Measurements from ENCODE around the gene BCDIN3D. TPM values are rescaled to one million over a fixed set of nuclear protein-coding genes. Genes with fewer than 3 reads are reported as not detected.

The BCDIN3D gene
- polyA plus RNA-seq, 1 donor (not counting 4 experiments of a cell fraction or from before 2014, with no cell fraction given) = 3.7 TPM

GRCh38 chr12:49795654-49796105, 47.2 kb downstream of the BCDIN3D start:
- H3K79me2 ChIP-seq (ENCODE audit: control insufficient read depth, insufficient read depth, low read length) = no peaks in the 10 kb centered on the region
- no peak overlapping the region for H3K4me2 ChIP-seq (ENCODE audit: control insufficient read depth, extremely low read depth, insufficient read depth, low read depth, low read length)
- H3K36me3 ChIP-seq (ENCODE audit: control insufficient read depth in 2 of 2, extremely low read depth in 1 of 2, insufficient read depth in 2 of 2, low read length in 2 of 2) = peaks cover 10 to 46% of the 10 kb centered on the region in 2 experiments
- no peaks in the 10 kb centered on the region for H3K27me3 ChIP-seq (ENCODE audit: control insufficient read depth, extremely low read depth, insufficient read depth, low read length)
- H3K4me3 ChIP-seq (ENCODE audit: control insufficient read depth in 2 of 3, extremely low read depth in 1 of 3, insufficient read depth in 2 of 3, low read depth in 1 of 3, low read length in 3 of 3) = no peak overlapping the region
- H2AFZ ChIP-seq (ENCODE audit: control insufficient read depth, low read length) = no peak overlapping the region
- H3K9ac ChIP-seq (ENCODE audit: control insufficient read depth, extremely low read depth, insufficient read depth, low read length) = no peak overlapping the region
- no peaks in the 10 kb centered on the region for H3K4me1 ChIP-seq (ENCODE audit: control insufficient read depth, extremely low read depth, insufficient read depth, low read length)
- no peaks in the 10 kb centered on the region for H3K9me3 ChIP-seq (ENCODE audit: control insufficient read depth, low read depth, low read length)
- dilution Hi-C loops (cut with MboI; ENCODE audit: extremely low pct_ligation_motif_present, low sequenced_read_pairs) = no loop called here
- no peaks in the 10 kb centered on the region for H4K20me1 ChIP-seq (ENCODE audit: control insufficient read depth, extremely low read depth, insufficient read depth, low read length)
- H3K9me1 ChIP-seq (ENCODE audit: control insufficient read depth, extremely low read depth, insufficient read depth, low read length) = no peaks in the 10 kb centered on the region
- DNase-seq (ENCODE audit: low read depth, low spot score) = no peak
- no peak for FAIRE-seq
- TF ChIP-seq EZH2 (IDR thresholded peaks at IDR 0.05; ENCODE audit: low read length) (no peak), CTCF (optimal IDR thresholded peaks at IDR 0.05 in 1 of 3, IDR thresholded peaks at IDR 0.05 in 1 of 3, conservative IDR thresholded peaks at IDR 0.05 in 1 of 3; ENCODE audit: extremely low read depth in 1 of 3, insufficient read depth in 2 of 3, low read length in 3 of 3) (no peak)
- no peak overlapping the region for H3K27ac ChIP-seq (ENCODE audit: control insufficient read depth, insufficient read depth, low read length)

- H3K4me1 ChIP-seq (ENCODE audit: control insufficient read depth, extremely low read depth, insufficient read depth, low read length) = no peaks in the 10 kb centered on the region
- H3K27ac ChIP-seq (ENCODE audit: control insufficient read depth, insufficient read depth, low read length) = no peak overlapping the region
- no peak overlapping the region for H3K9ac ChIP-seq (ENCODE audit: control insufficient read depth, extremely low read depth, insufficient read depth, low read length)
- DNase-seq (ENCODE audit: low read depth, low spot score) (no peak), FAIRE-seq (no peak)
- H2AFZ ChIP-seq (ENCODE audit: control insufficient read depth, low read length) = no peak overlapping the region
- H3K9me1 ChIP-seq (ENCODE audit: control insufficient read depth, extremely low read depth, insufficient read depth, low read length) = no peaks in the 10 kb centered on the region
- TF ChIP-seq EZH2 (IDR thresholded peaks at IDR 0.05; ENCODE audit: low read length) = no peak
- no peak for TF ChIP-seq CTCF (optimal IDR thresholded peaks at IDR 0.05 in 1 of 3, IDR thresholded peaks at IDR 0.05 in 1 of 3, conservative IDR thresholded peaks at IDR 0.05 in 1 of 3; ENCODE audit: extremely low read depth in 1 of 3, insufficient read depth in 2 of 3, low read length in 3 of 3)
- H3K9me3 ChIP-seq (ENCODE audit: control insufficient read depth, low read depth, low read length) = no peaks in the 10 kb centered on the region
- no peaks in the 10 kb centered on the region for H4K20me1 ChIP-seq (ENCODE audit: control insufficient read depth, extremely low read depth, insufficient read depth, low read length)
- H3K36me3 ChIP-seq (ENCODE audit: control insufficient read depth in 2 of 2, extremely low read depth in 1 of 2, insufficient read depth in 2 of 2, low read length in 2 of 2) = peaks cover 10 to 43% of the 10 kb centered on the region in 2 experiments
- H3K27me3 ChIP-seq (ENCODE audit: control insufficient read depth, extremely low read depth, insufficient read depth, low read length) = no peaks in the 10 kb centered on the region
- dilution Hi-C loops (cut with MboI; ENCODE audit: extremely low pct_ligation_motif_present, low sequenced_read_pairs) = no loop called here
- no peak overlapping the region for H3K4me2 ChIP-seq (ENCODE audit: control insufficient read depth, extremely low read depth, insufficient read depth, low read depth, low read length)
- no peaks in the 10 kb centered on the region for H3K79me2 ChIP-seq (ENCODE audit: control insufficient read depth, insufficient read depth, low read length)
- no peak overlapping the region for H3K4me3 ChIP-seq (ENCODE audit: control insufficient read depth in 2 of 3, extremely low read depth in 1 of 3, insufficient read depth in 2 of 3, low read depth in 1 of 3, low read length in 3 of 3)
These were observed 47.9 kb downstream of the BCDIN3D start for GRCh38 chr12:49794811-49795653.

All from keratinocyte (primary cell).